H1 (cell line): ENCODE results near the gene PITPNM1. TPM values are rescaled to one million over a fixed set of nuclear protein-coding genes. Genes with fewer than 3 reads are reported as not detected.

Experiments used
- CTCF ChIA-PET: fragments of 300-600 bp; sonication (Branson Sonifier 250); formaldehyde crosslinking; loops from one replicate; lab custom pipeline; 2021; ENCODE audit not compliant: partially characterized antibody; lab: Charles Lee
- POLR2A ChIA-PET: fragments of 300-600 bp; sonication (Branson Sonifier 250); formaldehyde crosslinking; loops from one replicate; lab custom pipeline; 2021; ENCODE audit warnings: inconsistent platforms; ENCODE audit not compliant: partially characterized antibody; lab: Charles Lee
- DNase-seq, 2 experiments: peaks; one replicate each; pipeline versions ENCODE4 v3.0.0 to v3.0.0-alpha.2; 2010 to 2022; ENCODE audit warnings: low spot score in 2 of 2, low read depth in 1 of 2, mixed read lengths in 1 of 2
- FAIRE-seq: peaks from 2 replicates; lab custom pipeline; 2011; peaks lifted over from hg19 to GRCh38; lab: Jason Lieb, UNC
- H2AFZ ChIP-seq: 2 replicates; pipeline ENCODE4 v1.8.1; 2012; ENCODE audit warnings: low read length, inconsistent platforms
- H2AK5ac ChIP-seq: 2 replicates; pipeline ENCODE4 v1.6.1; 2013; ENCODE audit warnings: low read depth, low read length
- H2BK120ac ChIP-seq: replicated peaks from 2 replicates; pipeline ENCODE3; 2013; ENCODE audit warnings: low read depth, low read length, inconsistent platforms
- H2BK12ac ChIP-seq: 2 replicates; pipeline ENCODE4 v1.6.1; 2013; ENCODE audit warnings: low read depth, low read length
- H2BK15ac ChIP-seq: 2 replicates; pipeline ENCODE4 v1.6.1; 2013; ENCODE audit warnings: low read length
- H2BK20ac ChIP-seq: 2 replicates; pipeline ENCODE4 v1.6.1; 2013; ENCODE audit warnings: low read length
- H2BK5ac ChIP-seq: 2 replicates; pipeline ENCODE4 v1.6.1; 2013; ENCODE audit warnings: low read depth, low read length
- H3K14ac ChIP-seq: 2 replicates; pipeline ENCODE4 v1.6.1; 2013; ENCODE audit warnings: inconsistent platforms; ENCODE audit not compliant: insufficient read length
- H3K18ac ChIP-seq: 2 replicates; pipeline ENCODE4 v1.6.1; 2013; ENCODE audit warnings: low read length; ENCODE audit errors: extremely low read depth
- H3K23ac ChIP-seq: 2 replicates; pipeline ENCODE4 v1.6.1; 2013; ENCODE audit warnings: inconsistent platforms; ENCODE audit not compliant: insufficient read length
- H3K23me2 ChIP-seq: 2 replicates; pipeline ENCODE4 v1.6.1; 2013; ENCODE audit warnings: low read depth, low read length
- H3K27ac ChIP-seq: 2 replicates; pipeline ENCODE4 v1.6.1; 2011; ENCODE audit warnings: low read depth, low read length, inconsistent platforms
- H3K27me3 ChIP-seq, 4 experiments: replicated peaks in 1 of 4; 1 replicate in 1 of 4; 2 replicates in 3 of 4; pipeline versions ENCODE4 v1.6.1 to v1.8.1; 2011 to 2013; ENCODE audit warnings: low read length in 3 of 4, mild to moderate bottlenecking in 3 of 4, inconsistent platforms in 2 of 4, mixed read lengths in 2 of 4, moderate library complexity in 1 of 4; ENCODE audit not compliant: control insufficient read depth in 3 of 4, insufficient read depth in 3 of 4; ENCODE audit errors: extremely low read depth in 1 of 4
- H3K36me3 ChIP-seq, 4 experiments: 2 replicates each; pipeline versions ENCODE4 v1.6.1 to v1.8.1; 2011 to 2013; ENCODE audit warnings: mild to moderate bottlenecking in 4 of 4, low read length in 3 of 4, moderate library complexity in 2 of 4, control low read depth in 1 of 4, inconsistent platforms in 1 of 4; ENCODE audit not compliant: insufficient read depth in 4 of 4, control insufficient read depth in 2 of 4
- H3K4ac ChIP-seq: replicated peaks from 2 replicates; pipeline ENCODE3; 2013; ENCODE audit warnings: low read length, low read depth, mixed read lengths, inconsistent platforms; ENCODE audit not compliant: insufficient read length
- H3K4me1 ChIP-seq, 4 experiments: replicated peaks in 1 of 4; 1 replicate in 1 of 4; 2 replicates in 3 of 4; pipeline versions ENCODE4 v1.6.1 to v1.8.1; 2011 to 2013; ENCODE audit warnings: low read length in 3 of 4, inconsistent platforms in 2 of 4, mixed read lengths in 1 of 4; ENCODE audit not compliant: insufficient read depth in 4 of 4, control insufficient read depth in 3 of 4
- H3K4me2 ChIP-seq, 2 experiments: 2 replicates each; pipeline versions ENCODE4 v1.6.1 to v1.8.1; 2011 to 2013; ENCODE audit warnings: low read depth in 2 of 2, low read length in 2 of 2, control low read depth in 1 of 2, inconsistent platforms in 1 of 2, mild to moderate bottlenecking in 1 of 2; ENCODE audit not compliant: insufficient read depth in 1 of 2
- H3K4me3 ChIP-seq, 4 experiments: fragments of 200-600, 300-600 bp in 1 of 4; sonication (generic), shearing (Covaris generic), sonication (Bioruptor Twin) in 1 of 4; 2 replicates each; pipeline versions ENCODE4 v1.5.1 to v1.8.1; 2011 to 2016; ENCODE audit warnings: low read length in 4 of 4, low read depth in 3 of 4, control low read depth in 2 of 4, inconsistent platforms in 2 of 4, mild to moderate bottlenecking in 2 of 4, mixed read lengths in 1 of 4, moderate library complexity in 1 of 4; ENCODE audit not compliant: insufficient read depth in 2 of 4; ENCODE audit errors: extremely low read depth in 1 of 4
- H3K56ac ChIP-seq: replicated peaks from 2 replicates; pipeline ENCODE3; 2013; ENCODE audit warnings: low read depth, mild to moderate bottlenecking, mixed read lengths, low read length, inconsistent platforms; ENCODE audit not compliant: insufficient read length
- H3K79me1 ChIP-seq: 2 replicates; pipeline ENCODE4 v1.6.1; 2013; ENCODE audit warnings: low read depth, low read length, control low read depth
- H3K79me2 ChIP-seq, 2 experiments: 2 replicates each; pipeline versions ENCODE4 v1.6.1 to v1.8.1; 2012 to 2013; ENCODE audit warnings: low read length in 2 of 2, mild to moderate bottlenecking in 2 of 2, inconsistent platforms in 1 of 2; ENCODE audit not compliant: insufficient read depth in 2 of 2, control insufficient read depth in 1 of 2
- H3K9ac ChIP-seq, 4 experiments: replicated peaks in 1 of 4; 1 replicate in 1 of 4; 2 replicates in 3 of 4; pipeline versions ENCODE4 v1.6.1 to v1.8.1; 2011 to 2013; ENCODE audit warnings: low read depth in 3 of 4, low read length in 3 of 4, control low read depth in 2 of 4, mild to moderate bottlenecking in 2 of 4, moderate library complexity in 2 of 4, inconsistent platforms in 1 of 4; ENCODE audit errors: extremely low read depth in 1 of 4
- H3K9me3 ChIP-seq, 2 experiments: 2 replicates each; pipeline versions ENCODE4 v1.6.1 to v1.8.1; 2012 to 2013; ENCODE audit warnings: mild to moderate bottlenecking in 2 of 2, moderate library complexity in 2 of 2, control low read depth in 1 of 2, inconsistent platforms in 1 of 2, low read depth in 1 of 2, low read length in 1 of 2, mixed read lengths in 1 of 2; ENCODE audit not compliant: insufficient read depth in 2 of 2
- H4K20me1 ChIP-seq, 2 experiments: replicated peaks in 1 of 2; 2 replicates each; pipeline versions ENCODE3 to v1.8.1; 2011 to 2013; ENCODE audit warnings: inconsistent platforms in 2 of 2, low read length in 2 of 2, mild to moderate bottlenecking in 1 of 2; ENCODE audit not compliant: insufficient read depth in 2 of 2, control insufficient read depth in 1 of 2
- H4K5ac ChIP-seq: 2 replicates; pipeline ENCODE4 v1.6.1; 2013; ENCODE audit warnings: low read length, low read depth, mixed read lengths, inconsistent platforms; ENCODE audit not compliant: insufficient read length
- H4K8ac ChIP-seq: 2 replicates; pipeline ENCODE4 v1.8.0; 2013; ENCODE audit warnings: mild to moderate bottlenecking, moderate library complexity, low read length, inconsistent platforms; ENCODE audit not compliant: insufficient read depth; ENCODE audit errors: extremely low read depth
- H4K91ac ChIP-seq: replicated peaks from 2 replicates; pipeline ENCODE3; 2013; ENCODE audit warnings: low read length, mixed read lengths, inconsistent platforms; ENCODE audit not compliant: insufficient read length
- CBX8 ChIP-seq: fragments of 300-800, 300-1000 bp; sonication (generic); IDR thresholded peaks from 2 replicates; pipeline ENCODE4 v1.7.1; 2016; ENCODE audit warnings: low read depth, low read length, borderline replicate concordance
- CEBPB ChIP-seq: IDR thresholded peaks from 2 replicates; pipeline ENCODE4 v1.6.1; 2012; ENCODE audit warnings: low read depth, low read length
- EZH2 ChIP-seq: fragments of 200-600 bp; sonication (generic); IDR thresholded peaks from 2 replicates; pipeline ENCODE4 v1.7.1; 2012; ENCODE audit warnings: low read depth, mild to moderate bottlenecking, moderate library complexity, low read length, inconsistent platforms; ENCODE audit not compliant: severe bottlenecking
- KDM5A ChIP-seq: fragments of 200-600 bp; IDR thresholded peaks from 2 replicates; pipeline ENCODE4 v1.7.1; 2012; ENCODE audit warnings: mild to moderate bottlenecking, low read length, inconsistent platforms, mixed read lengths
- POU5F1 ChIP-seq: IDR thresholded peaks from 2 replicates; pipeline ENCODE4 v1.6.1; 2011; ENCODE audit warnings: low read depth, mild to moderate bottlenecking, low read length, moderate library complexity
- RFX5 ChIP-seq: IDR thresholded peaks from 2 replicates; pipeline ENCODE4 v1.6.1; 2011; ENCODE audit warnings: low read depth, low read length, improper control_type of control experiment, borderline replicate concordance
- RNF2 ChIP-seq: fragments of 200-900, 300-1000 bp; sonication (generic); IDR thresholded peaks from 2 replicates; pipeline ENCODE4 v1.7.1; 2016; ENCODE audit warnings: borderline replicate concordance, low read depth, mild to moderate bottlenecking, antibody characterized with exemption, low read length; ENCODE audit not compliant: poor library complexity, severe bottlenecking; ENCODE audit errors: missing control alignments
- SIRT6 ChIP-seq: IDR thresholded peaks from one replicate; pipeline ENCODE4 v1.7.1; 2012; ENCODE audit warnings: low read length, inconsistent platforms
- SIX5 ChIP-seq: IDR thresholded peaks from 2 replicates; pipeline ENCODE4 v1.6.1; 2011; ENCODE audit warnings: mild to moderate bottlenecking, low read depth, low read length
- SP2 ChIP-seq: IDR thresholded peaks from 2 replicates; pipeline ENCODE4 v1.6.1; 2012; ENCODE audit warnings: mild to moderate bottlenecking, low read length, inconsistent platforms
- SP4 ChIP-seq: IDR thresholded peaks from 2 replicates; pipeline ENCODE4 v1.6.1; 2012; ENCODE audit warnings: low read length, inconsistent platforms
- SUZ12 ChIP-seq: fragments of 200-600 bp; sonication (generic); IDR thresholded peaks from 2 replicates; pipeline ENCODE4 v1.6.1; 2012; ENCODE audit warnings: mild to moderate bottlenecking, inconsistent platforms, low read length, moderate library complexity, mixed read lengths
- TBP ChIP-seq: IDR thresholded peaks from 2 replicates; pipeline ENCODE4 v1.6.1; 2011; ENCODE audit warnings: low read depth, low read length, improper control_type of control experiment
- WGBS, 2 experiments: shearing (Covaris generic) in 1 of 2; methylation state at CpG; one replicate each; pipeline versions ENCODE4 v1.1.6 to v1.1.7; 2013 to 2015; ENCODE audit warnings: low lambda C conversion rate in 2 of 2, mixed read lengths in 2 of 2, inconsistent platforms in 1 of 2, low coverage in 1 of 2, missing lambda C conversion rate in 1 of 2; ENCODE audit not compliant: insufficient replicate concordance in 2 of 2, insufficient coverage in 1 of 2, insufficient read length in 1 of 2; ENCODE audit errors: extremely low coverage in 1 of 2, missing lambda C conversion rate in 1 of 2; 5-methylcytosine and 5-hydroxymethylcytosine counted together
- polyA plus RNA-seq, 7 experiments: library from polyadenylated mRNA; depleted of rRNA in 3 of 7; stranded (reverse) in 5 of 7; unstranded in 2 of 7; fragments of >200 nt in 5 of 7; fragments of 200-250 nt in 2 of 7; gene quantifications; 1 replicate in 5 of 7; 2 replicates in 1 of 7; 4 replicates in 1 of 7; pipeline versions ENCODE4 v1.2.1 to v1.2.3, GENCODE V29; 2011 to 2013; ENCODE audit warnings: missing spikeins in 2 of 7, mixed read lengths in 2 of 7
- total RNA-seq: library from RNA; stranded (reverse); fragmentation: NEBNext Ultra II Directional; extraction: Animal tissue kit (Norgen Biotek cat#: 25700); gene quantifications from 2 replicates; pipeline ENCODE4 v1.2.1, GENCODE V29; 2021

Gene PITPNM1
- total and polyA plus RNA-seq, 2 of the 8 experiments (the other 6 are each of a cell fraction or from before 2014, with no cell fraction given), result 27.2 to 52.7 TPM

- no peak overlapping the region for H2BK20ac ChIP-seq
- peak overlapping the region; percentile 71 for H4K8ac ChIP-seq
- 92% methylated on average over 21 of the region's 21 CpGs; no CpG with 5 or more reads in 1 of the 2 experiments for WGBS, 2 experiments
- no peak overlapping the region for H3K27ac ChIP-seq
- no peaks in the 10 kb centered on the region for H3K79me2 ChIP-seq
- no peak overlapping the region for H3K56ac ChIP-seq
- no peak overlapping the region for H3K4me3 ChIP-seq
- H4K20me1 ChIP-seq, result no peaks in the 10 kb centered on the region
- no peak overlapping the region for H2BK5ac ChIP-seq
- H4K91ac ChIP-seq, result no peak overlapping the region
- H3K18ac ChIP-seq, result no peak overlapping the region
- FAIRE-seq (no peak), DNase-seq (no peak)
- no peaks in the 10 kb centered on the region for H3K79me1 ChIP-seq
- H4K5ac ChIP-seq, result no peak overlapping the region
- no peaks in the 10 kb centered on the region for H3K36me3 ChIP-seq
- no peak overlapping the region for H3K9ac ChIP-seq
- no peaks in the 10 kb centered on the region for H3K4me1 ChIP-seq
- no peak overlapping the region for H2BK12ac ChIP-seq
- H2AFZ ChIP-seq, result no peak overlapping the region
- no peak overlapping the region for H2AK5ac ChIP-seq
- ChIA-PET CTCF (no interaction called here), POLR2A (interaction anchor here (0.9 to 4.3 kb wide), 4 partner anchors 13 to 62 kb away, joined by 3 to 27 read pairs (median 3); partner anchors contain the start of genes PTPRCAP and RAD9A)
- no peak overlapping the region for H3K4ac ChIP-seq
- no peak overlapping the region for H3K23ac ChIP-seq
- H2BK15ac ChIP-seq, result no peak overlapping the region
- H3K9me3 ChIP-seq, result no peaks in the 10 kb centered on the region
- H3K14ac ChIP-seq, result no peak overlapping the region
- no peak overlapping the region for H2BK120ac ChIP-seq
- H3K27me3 ChIP-seq, result no peaks in the 10 kb centered on the region
- H3K4me2 ChIP-seq, result no peak overlapping the region
- no peaks in the 10 kb centered on the region for H3K23me2 ChIP-seq
- TF ChIP-seq RFX5 (no peak), SUZ12 (no peak), CBX8 (no peak), SP2 (no peak), SIX5 (no peak), SP4 (no peak), CEBPB (no peak), RNF2 (no peak), KDM5A (no peak), POU5F1 (no peak), TBP (no peak), SIRT6 (no peak), EZH2 (no peak)
Observed at GRCh38 chr11:67453816-67454732, 51.1 kb downstream of the PITPNM1 start.
